ENCODE results near the gene SPRY1.

DNA sequence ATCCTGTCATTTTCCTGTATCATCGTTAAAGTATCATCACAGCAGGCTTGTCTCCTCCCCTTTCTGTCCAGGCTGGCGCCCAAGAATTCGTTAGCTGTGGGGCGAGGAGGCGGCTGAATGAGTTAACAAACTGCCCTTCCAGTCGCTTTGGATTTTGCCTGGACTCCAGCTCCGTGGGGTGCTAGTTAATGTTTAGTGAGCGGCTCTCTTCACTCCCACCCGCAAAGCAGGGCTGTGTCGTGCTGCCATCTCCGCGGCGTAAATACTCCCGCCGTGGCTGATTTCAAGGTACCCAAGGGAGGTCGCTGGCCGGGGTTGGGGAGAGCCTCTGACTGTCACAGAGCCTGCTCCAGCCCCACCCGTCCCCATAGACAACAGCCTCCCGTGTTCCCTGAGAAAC is 44.9 kb upstream of the SPRY1 start:
- TF ChIP-seq, protein P1, sequence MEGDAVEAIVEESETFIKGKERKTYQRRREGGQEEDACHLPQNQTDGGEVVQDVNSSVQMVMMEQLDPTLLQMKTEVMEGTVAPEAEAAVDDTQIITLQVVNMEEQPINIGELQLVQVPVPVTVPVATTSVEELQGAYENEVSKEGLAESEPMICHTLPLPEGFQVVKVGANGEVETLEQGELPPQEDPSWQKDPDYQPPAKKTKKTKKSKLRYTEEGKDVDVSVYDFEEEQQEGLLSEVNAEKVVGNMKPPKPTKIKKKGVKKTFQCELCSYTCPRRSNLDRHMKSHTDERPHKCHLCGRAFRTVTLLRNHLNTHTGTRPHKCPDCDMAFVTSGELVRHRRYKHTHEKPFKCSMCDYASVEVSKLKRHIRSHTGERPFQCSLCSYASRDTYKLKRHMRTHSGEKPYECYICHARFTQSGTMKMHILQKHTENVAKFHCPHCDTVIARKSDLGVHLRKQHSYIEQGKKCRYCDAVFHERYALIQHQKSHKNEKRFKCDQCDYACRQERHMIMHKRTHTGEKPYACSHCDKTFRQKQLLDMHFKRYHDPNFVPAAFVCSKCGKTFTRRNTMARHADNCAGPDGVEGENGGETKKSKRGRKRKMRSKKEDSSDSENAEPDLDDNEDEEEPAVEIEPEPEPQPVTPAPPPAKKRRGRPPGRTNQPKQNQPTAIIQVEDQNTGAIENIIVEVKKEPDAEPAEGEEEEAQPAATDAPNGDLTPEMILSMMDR (IDR thresholded peaks at IDR 0.05; ENCODE audit: borderline replicate concordance, extremely low read depth, low read length, poor library complexity, severe bottlenecking), result no peak
- TF ChIP-seq EZH2 (IDR thresholded peaks at IDR 0.05; ENCODE audit: borderline replicate concordance, low read depth, low read length, severe bottlenecking), result no peak

Data from DND-41 (cell line).